GM23248 (cell line): ENCODE data around the gene ACAT1. TPM values are rescaled to one million over a fixed set of nuclear protein-coding genes. Genes with fewer than 3 reads are reported as not detected.
"Not testable (repeated sequence)": the region's sequence is repeated elsewhere in the genome, so short reads cannot be mapped to it uniquely, and the experiment has no call there.

Experiments
- DNase-seq: peaks from one replicate; pipeline ENCODE4 v3.0.0-alpha.2; 2015
- H2AFZ ChIP-seq: fragments of 200-600 bp; sonication (generic); 2 replicates; pipeline ENCODE4 v1.6.1; 2016; ENCODE audit warnings: antibody characterized with exemption
- H3F3A ChIP-seq: fragments of 200-600 bp; sonication (generic); 2 replicates; pipeline ENCODE4 v1.6.1; 2016; ENCODE audit warnings: mild to moderate bottlenecking, antibody characterized with exemption, mixed run types; ENCODE audit not compliant: insufficient read depth
- H3K27ac ChIP-seq: fragments of 200-600 bp; sonication (generic); 2 replicates; pipeline ENCODE4 v1.5.1; 2016; ENCODE audit warnings: mild to moderate bottlenecking
- H3K27me3 ChIP-seq: fragments of 200-600 bp; sonication (generic); replicated peaks from 2 replicates; pipeline ENCODE4 v1.6.1; 2016; ENCODE audit warnings: mild to moderate bottlenecking; ENCODE audit not compliant: insufficient read depth
- H3K36me3 ChIP-seq: fragments of 200-600 bp; sonication (generic); 2 replicates; pipeline ENCODE4 v1.6.1; 2016; ENCODE audit warnings: low read depth, mild to moderate bottlenecking
- H3K4me1 ChIP-seq: fragments of 200-600 bp; sonication (generic); 2 replicates; pipeline ENCODE4 v1.6.1; 2016; ENCODE audit warnings: mild to moderate bottlenecking; ENCODE audit not compliant: insufficient read depth
- H3K4me2 ChIP-seq: fragments of 200-600 bp; sonication (generic); one replicate; pipeline ENCODE4 v1.6.1; 2016; ENCODE audit warnings: mild to moderate bottlenecking; ENCODE audit not compliant: unreplicated experiment
- H3K4me3 ChIP-seq: fragments of 200-600 bp; sonication (generic); 2 replicates; pipeline ENCODE4 v1.5.1; 2016; ENCODE audit warnings: mild to moderate bottlenecking
- H3K79me2 ChIP-seq: fragments of 200-600 bp; sonication (generic); 2 replicates; pipeline ENCODE4 v1.6.1; 2016; ENCODE audit warnings: mild to moderate bottlenecking; ENCODE audit not compliant: insufficient read depth
- H3K9ac ChIP-seq: fragments of 200-600 bp; sonication (generic); 2 replicates; pipeline ENCODE4 v1.6.1; 2016; ENCODE audit warnings: mild to moderate bottlenecking
- H3K9me2 ChIP-seq: fragments of 200-600 bp; sonication (generic); 2 replicates; pipeline ENCODE4 v1.6.1; 2016; ENCODE audit warnings: mixed run types, mild to moderate bottlenecking, moderate library complexity; ENCODE audit not compliant: insufficient read depth
- H3K9me3 ChIP-seq: fragments of 200-600 bp; sonication (generic); one replicate; pipeline ENCODE4 v1.6.1; 2017; ENCODE audit warnings: low read depth
- H4K20me1 ChIP-seq: fragments of 200-600 bp; sonication (generic); 2 replicates; pipeline ENCODE4 v1.6.0; 2016; ENCODE audit not compliant: insufficient read depth
- EZH2 ChIP-seq: fragments of 200-600 bp; sonication (generic); IDR thresholded peaks from 2 replicates; pipeline ENCODE4 v1.6.1; 2018; ENCODE audit warnings: antibody characterized with exemption, mild to moderate bottlenecking; ENCODE audit not compliant: insufficient read depth, poor library complexity, severe bottlenecking
- EZH2phosphoT487 ChIP-seq: fragments of 200-600 bp; sonication (generic); IDR thresholded peaks from 2 replicates; pipeline ENCODE4 v1.6.1; 2018; ENCODE audit warnings: antibody characterized with exemption, moderate library complexity, mild to moderate bottlenecking, low read depth; ENCODE audit not compliant: insufficient read depth
- whole genome bisulfite sequencing, 2 experiments: methylation state at CpG; one replicate each; pipeline ENCODE4 v1.1.6; 2015 to 2017; ENCODE audit warnings: low lambda C conversion rate in 2 of 2, low coverage in 1 of 2; ENCODE audit errors: missing lambda C conversion rate in 2 of 2; 5-methylcytosine and 5-hydroxymethylcytosine counted together
- in situ Hi-C: fragments of 300-500 bp; cut with MboI; formaldehyde crosslinking; loops from 2 replicates; pipeline ENCODE4 v1.15.0; 2020
- polyA plus RNA-seq: library from polyadenylated mRNA; unstranded; fragments of >200 nt; fragmentation: Nextera tagmentation; extraction: Ambion mirVana; gene quantifications from 2 replicates; pipeline ENCODE4 v1.2.1, GENCODE V29; 2016
- total RNA-seq: library from RNA; depleted of rRNA; stranded (reverse); fragments of >200 nt; shearing (Covaris generic); gene quantifications from 2 replicates; pipeline ENCODE4 v1.2.3, GENCODE V29; 2014

Gene ACAT1
- total and polyA plus RNA-seq, 2 experiments from 2014 or later: 56.5 to 85.6 TPM

DNA sequence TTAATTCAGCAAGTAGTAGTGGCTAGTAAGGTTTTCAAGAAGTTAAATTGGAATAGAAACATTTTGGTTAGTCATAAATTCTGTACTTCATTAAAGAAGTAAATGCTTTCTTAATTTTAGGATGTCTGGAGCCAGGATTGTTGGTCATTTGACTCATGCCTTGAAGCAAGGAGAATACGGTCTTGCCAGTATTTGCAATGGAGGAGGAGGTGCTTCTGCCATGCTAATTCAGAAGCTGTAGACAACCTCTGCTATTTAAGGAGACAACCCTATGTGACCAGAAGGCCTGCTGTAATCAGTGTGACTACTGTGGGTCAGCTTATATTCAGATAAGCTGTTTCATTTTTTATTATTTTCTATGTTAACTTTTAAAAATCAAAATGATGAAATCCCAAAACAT, 25.8 kb downstream of the ACAT1 start:
- H3F3A ChIP-seq: 0 out of 2 replicates have a peak, but pooled peaks cover 4% of the 10 kb centered on the region
- H2AFZ ChIP-seq: no peak overlapping the region
- TF ChIP-seq EZH2: no peak
- TF ChIP-seq EZH2phosphoT487: no peak
- H3K27me3 ChIP-seq: no peaks in the 10 kb centered on the region
- 31 to 50% methylated on average over 1 of the region's 1 CpG for WGBS, 2 experiments
- peaks cover 44% of the 10 kb centered on the region for H3K36me3 ChIP-seq
- no peak overlapping the region for H3K4me3 ChIP-seq
- 0 out of 2 replicates have a peak, but pooled peaks cover 5% of the 10 kb centered on the region for H3K4me1 ChIP-seq
- in situ Hi-C loops: no loop called here
- H3K4me2 ChIP-seq: no peak overlapping the region
- no peak overlapping the region for H3K27ac ChIP-seq
- DNase-seq: peak; percentile 29
- no peaks in the 10 kb centered on the region for H3K79me2 ChIP-seq
- no peaks in the 10 kb centered on the region for H3K9me3 ChIP-seq
- no peaks in the 10 kb centered on the region for H4K20me1 ChIP-seq
- no peaks in the 10 kb centered on the region for H3K9me2 ChIP-seq
- H3K9ac ChIP-seq: no peak overlapping the region

DNA sequence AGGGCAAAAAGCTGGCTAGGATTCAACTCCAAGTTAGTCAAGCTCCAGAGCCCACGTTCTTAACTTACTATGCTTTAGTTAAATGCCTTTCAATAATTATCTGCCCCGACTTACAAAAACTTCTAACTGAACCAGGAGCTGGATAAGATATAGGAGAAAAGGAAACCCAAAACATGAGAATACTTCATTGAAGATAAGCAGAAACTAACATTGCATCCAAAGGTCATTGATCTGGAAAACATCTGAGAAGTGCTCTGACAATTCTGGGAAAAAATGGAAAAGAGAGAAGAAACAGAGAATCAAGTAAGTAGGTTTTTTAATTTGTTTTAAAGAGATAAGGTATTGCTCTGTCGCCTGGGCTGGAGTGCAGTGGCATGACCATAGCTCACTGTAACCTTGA, 27.2 kb downstream of the ACAT1 start:
- H3F3A ChIP-seq: 0 out of 2 replicates have a peak, but pooled peaks cover 4% of the 10 kb centered on the region
- H3K9ac ChIP-seq: no peak overlapping the region
- no peaks in the 10 kb centered on the region for H3K79me2 ChIP-seq
- in situ Hi-C loops: no loop called here
- H3K27ac ChIP-seq: no peak overlapping the region
- no peaks in the 10 kb centered on the region for H3K9me2 ChIP-seq
- WGBS, 2 experiments: 68 to 75% methylated on average over 3 of the region's 3 CpGs
- no peak overlapping the region for H2AFZ ChIP-seq
- H3K4me2 ChIP-seq: no peak overlapping the region
- no peak for TF ChIP-seq EZH2phosphoT487
- no peak for TF ChIP-seq EZH2
- no peaks in the 10 kb centered on the region for H3K27me3 ChIP-seq
- 0 out of 2 replicates have a peak, but pooled peaks cover 5% of the 10 kb centered on the region for H3K4me1 ChIP-seq
- H3K4me3 ChIP-seq: no peak overlapping the region
- no peaks in the 10 kb centered on the region for H4K20me1 ChIP-seq
- no peaks in the 10 kb centered on the region for H3K9me3 ChIP-seq
- peaks cover 30% of the 10 kb centered on the region for H3K36me3 ChIP-seq
- no peak for DNase-seq

DNA sequence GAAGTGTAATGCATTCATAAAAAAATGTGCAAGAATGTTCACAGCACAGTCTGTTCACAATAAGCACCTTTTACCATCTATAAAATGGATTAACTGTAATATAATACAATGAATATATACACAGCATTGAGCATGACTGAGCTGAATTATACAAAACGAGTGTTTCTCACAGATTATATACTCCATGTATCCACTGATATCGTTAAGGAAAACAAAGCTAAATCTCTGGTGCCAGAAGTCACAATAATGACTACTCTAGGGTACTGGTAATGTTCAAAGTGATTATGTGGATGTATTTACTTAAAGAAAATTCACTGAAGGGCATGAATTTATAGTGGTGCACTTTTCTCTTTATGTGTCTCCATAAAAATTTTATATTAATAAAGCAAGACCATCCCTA, 33.2 kb downstream of the ACAT1 start:
- Histone ChIP-seq H2AFZ (no peak overlapping the region), H3K79me2 (no peaks in the 10 kb centered on the region), H4K20me1 (no peaks in the 10 kb centered on the region), H3K9ac (no peak overlapping the region), H3F3A (no peaks in the 10 kb centered on the region), H3K9me3 (no peaks in the 10 kb centered on the region), H3K4me1 (no peaks in the 10 kb centered on the region), H3K4me2 (no peak overlapping the region), H3K27me3 (no peaks in the 10 kb centered on the region), H3K36me3 (peaks cover 15% of the 10 kb centered on the region), H3K27ac (no peak overlapping the region), H3K9me2 (no peaks in the 10 kb centered on the region), H3K4me3 (no peak overlapping the region)
- in situ Hi-C loops: no loop called here
- DNase-seq: no peak
- 95 to 98% methylated on average over 2 of the region's 2 CpGs for WGBS, 2 experiments
- no peak for TF ChIP-seq EZH2
- no peak for TF ChIP-seq EZH2phosphoT487

DNA sequence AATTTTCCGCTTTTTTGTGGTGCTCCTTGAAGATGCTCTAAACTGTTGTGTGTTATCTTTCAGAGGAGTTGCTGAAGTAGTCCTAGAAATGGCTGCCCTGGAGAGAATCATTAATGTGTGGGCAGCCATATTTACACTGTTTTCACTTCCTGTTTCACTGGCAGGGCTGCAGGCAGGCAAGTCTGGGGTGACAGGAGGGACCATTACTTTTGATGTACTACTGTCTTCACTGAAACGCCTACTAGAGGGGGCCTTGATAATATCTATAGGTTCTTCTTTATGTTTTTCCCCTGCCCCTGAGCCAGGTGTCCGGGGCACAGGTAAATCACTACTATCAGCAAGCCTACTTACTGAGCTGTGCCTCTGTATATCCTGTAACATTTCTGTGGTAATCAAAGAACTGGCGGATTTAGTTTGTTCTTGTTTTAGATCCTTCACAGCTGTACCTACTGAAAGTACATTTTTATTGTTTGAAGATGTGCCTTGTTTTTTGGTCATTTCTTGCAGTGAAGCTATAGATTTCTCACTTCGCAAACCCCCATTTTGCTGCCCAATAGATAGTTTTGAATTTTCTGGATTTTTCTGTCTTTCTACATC, 39.7 kb downstream of the ACAT1 start:
- in situ Hi-C loops: no loop called here
- 90 to 93% methylated on average over 5 of the region's 5 CpGs for WGBS, 2 experiments

DNA sequence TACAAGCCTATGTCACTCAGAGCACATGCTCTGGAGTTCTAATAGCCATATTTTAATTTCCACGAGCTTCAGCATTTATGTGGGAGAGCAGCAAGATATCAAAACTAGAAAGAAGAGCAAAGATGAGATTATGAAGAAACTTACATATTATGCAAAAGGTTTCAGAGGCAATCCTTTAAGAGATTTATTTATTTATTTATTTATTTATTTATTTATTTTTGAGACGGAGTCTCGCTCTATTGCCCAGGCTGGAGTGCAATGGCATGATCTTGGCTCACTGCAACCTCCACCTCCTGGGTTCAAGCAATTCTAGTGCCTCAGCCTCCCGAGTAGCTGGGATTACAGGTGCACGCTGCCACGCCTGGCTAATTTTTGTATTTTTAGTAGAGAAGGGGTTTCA, 41.5 kb downstream of the ACAT1 start:
- DNase-seq, H2AFZ ChIP-seq, H3K4me2 ChIP-seq, H4K20me1 ChIP-seq, H3K9me2 ChIP-seq, H3K27ac ChIP-seq, H3K79me2 ChIP-seq, in situ Hi-C loops, H3K9me3 ChIP-seq, H3K27me3 ChIP-seq, H3K4me1 ChIP-seq, H3F3A ChIP-seq, H3K9ac ChIP-seq, H3K4me3 ChIP-seq: not testable (repeated sequence)
- WGBS, 2 experiments: 88 to 94% methylated on average over 6 of the region's 6 CpGs
- peaks cover 51% of the 10 kb centered on the region for H3K36me3 ChIP-seq

More for the DNA sequence above, 39.7 kb downstream of the ACAT1 start:
- H3K9me3 ChIP-seq: no peaks in the 10 kb centered on the region
- H3K4me2 ChIP-seq: no peak overlapping the region
- H3K79me2 ChIP-seq: no peaks in the 10 kb centered on the region
- H3K9ac ChIP-seq: no peak overlapping the region
- H3K27ac ChIP-seq: no peak overlapping the region
- TF ChIP-seq EZH2phosphoT487: no peak
- TF ChIP-seq EZH2: no peak
- H3K9me2 ChIP-seq: no peaks in the 10 kb centered on the region
- H3K36me3 ChIP-seq: peaks cover 40% of the 10 kb centered on the region
- H2AFZ ChIP-seq: no peak overlapping the region
- H3K4me1 ChIP-seq: no peaks in the 10 kb centered on the region
- no peak for DNase-seq
- H3F3A ChIP-seq: no peaks in the 10 kb centered on the region
- no peaks in the 10 kb centered on the region for H4K20me1 ChIP-seq
- H3K27me3 ChIP-seq: no peaks in the 10 kb centered on the region
- no peak overlapping the region for H3K4me3 ChIP-seq
